Mammary epithelial cell (primary cell): ENCODE data around the gene AAR2.

ENCODE experiments used
- CTCF ChIP-seq, 2 donors: IDR thresholded peaks in 1 of 2; conservative IDR thresholded peaks in 1 of 2; 2 replicates each; pipeline ENCODE4 v1.5.1; 2011 to 2012; ENCODE audit warnings: inconsistent platforms in 2 of 2, low read length in 2 of 2, mild to moderate bottlenecking in 2 of 2, control low read depth in 1 of 2, low read depth in 1 of 2; ENCODE audit not compliant: insufficient read depth in 1 of 2; ENCODE audit errors: extremely low read depth in 1 of 2
- EZH2 ChIP-seq: IDR thresholded peaks from 2 replicates; pipeline ENCODE4 v1.6.1; 2012; ENCODE audit warnings: low read length, inconsistent platforms, borderline replicate concordance

DNA sequence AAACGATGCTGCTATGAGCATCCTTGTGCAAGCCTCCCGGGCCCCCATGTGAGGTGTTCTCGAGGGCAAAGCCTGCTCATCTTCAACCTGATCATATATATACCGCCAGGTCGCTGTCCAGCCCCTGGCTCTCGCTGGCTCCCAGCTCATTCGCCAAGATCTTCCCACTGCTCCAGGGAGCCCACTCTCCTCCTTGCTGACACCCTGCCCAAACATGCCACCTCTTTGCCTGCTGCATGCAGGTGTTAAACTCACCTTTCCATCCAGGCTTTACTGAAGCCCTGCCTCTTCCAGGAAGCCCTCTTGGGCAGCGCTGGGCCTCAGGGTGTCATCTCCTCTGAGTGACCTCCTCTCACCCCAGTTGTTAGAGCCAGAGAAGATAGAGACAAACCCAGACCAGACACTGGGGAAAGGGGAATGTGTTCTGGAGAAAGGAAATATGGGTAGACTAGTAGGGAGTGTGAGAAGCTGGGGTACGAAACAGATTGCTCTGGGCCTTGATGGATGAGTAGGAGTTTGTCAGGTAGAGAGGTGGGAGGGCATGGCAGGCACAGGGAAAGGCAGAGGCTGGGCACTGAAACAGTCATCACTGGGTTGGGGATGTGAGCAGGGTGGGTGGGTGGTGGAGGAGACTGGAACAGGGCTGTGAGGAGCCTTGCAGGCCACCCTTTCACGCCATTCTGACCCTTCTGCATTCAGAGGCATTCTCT is 68.7 kb downstream of the AAR2 start:
- TF ChIP-seq CTCF (conservative IDR thresholded peaks at IDR 0.05 in 1 of 2, IDR thresholded peaks at IDR 0.05 in 1 of 2; ENCODE audit: extremely low read depth in 1 of 2, insufficient read depth in 1 of 2, low read depth in 1 of 2, low read length in 2 of 2) (no peak), EZH2 (no peak)
